HG02642 (cell line): Measurements from ENCODE around the gene PPA2.

ENCODE experiments used
- ATAC-seq: cut with Tn5 transposase; IDR thresholded peaks from one replicate; pipeline ENCODE4 v1.9.1; 2021; ENCODE audit warnings: mild to moderate bottlenecking; ENCODE audit not compliant: unreplicated experiment, poor library complexity

Gene PPA2

GRCh38 chr4:105400901-105401677 is 72.8 kb downstream of the PPA2 start:
- no peak for ATAC-seq

GRCh38 chr4:105399532-105400161 is 74.2 kb downstream of the PPA2 start:
- no peak for ATAC-seq

GRCh38 chr4:105392858-105393257 is 81.0 kb downstream of the PPA2 start:
- ATAC-seq: no peak

- no peak for ATAC-seq
Observed at GRCh38 chr4:105389167-105389566, 84.7 kb downstream of the PPA2 start.

GRCh38 chr4:105387466-105387865 is 86.4 kb downstream of the PPA2 start:
- no peak for ATAC-seq

GRCh38 chr4:105386012-105386411 is 87.8 kb downstream of the PPA2 start:
- ATAC-seq: no peak

- no peak for ATAC-seq
Observed at GRCh38 chr4:105374071-105374470, 99.8 kb downstream of the PPA2 start.

GRCh38 chr4:105373324-105373723 is 100.5 kb downstream of the PPA2 start:
- ATAC-seq: no peak

- ATAC-seq: no peak
Observed at GRCh38 chr4:105369988-105370387, 103.9 kb downstream of the PPA2 start.

GRCh38 chr4:105361053-105361452 is 112.8 kb downstream of the PPA2 start:
- ATAC-seq: no peak

GRCh38 chr4:105357258-105357980 is 116.4 kb downstream of the PPA2 start:
- ATAC-seq: no peak

- ATAC-seq: no peak
Observed at GRCh38 chr4:105356194-105356593, 117.7 kb downstream of the PPA2 start.

GRCh38 chr4:105352826-105353225 is 121.0 kb downstream of the PPA2 start:
- ATAC-seq: peak; percentile 90

GRCh38 chr4:105351861-105352260 is 122.0 kb downstream of the PPA2 start:
- ATAC-seq: no peak

- no peak for ATAC-seq
Observed at GRCh38 chr4:105350859-105351490, 122.9 kb downstream of the PPA2 start.

- no peak for ATAC-seq
Observed at GRCh38 chr4:105348719-105349118, 125.1 kb downstream of the PPA2 start.

- ATAC-seq: no peak
Observed at GRCh38 chr4:105346869-105347268, 127.0 kb downstream of the PPA2 start.

GRCh38 chr4:105345838-105346237 is 128.0 kb downstream of the PPA2 start:
- ATAC-seq: no peak

GRCh38 chr4:105345358-105345757 is 128.5 kb downstream of the PPA2 start:
- no peak for ATAC-seq

GRCh38 chr4:105344141-105344540 is 129.7 kb downstream of the PPA2 start:
- ATAC-seq: no peak
